Erythroblast (primary cell): ENCODE data around the gene TSC1.

ENCODE experiments used
- DNase-seq, 2 experiments: peaks; one replicate each; lab custom pipeline; 2025; lab: John Stamatoyannopoulos, UW
- GATA1 ChIP-seq: IDR thresholded peaks from 2 replicates; pipeline ENCODE4 v1.6.1; 2011; ENCODE audit warnings: low read depth, mild to moderate bottlenecking, control low read depth, low read length, moderate library complexity
- POLR2A ChIP-seq: IDR thresholded peaks from 2 replicates; pipeline ENCODE4 v1.6.1; 2011; ENCODE audit warnings: mild to moderate bottlenecking, low read length

Gene TSC1

DNA sequence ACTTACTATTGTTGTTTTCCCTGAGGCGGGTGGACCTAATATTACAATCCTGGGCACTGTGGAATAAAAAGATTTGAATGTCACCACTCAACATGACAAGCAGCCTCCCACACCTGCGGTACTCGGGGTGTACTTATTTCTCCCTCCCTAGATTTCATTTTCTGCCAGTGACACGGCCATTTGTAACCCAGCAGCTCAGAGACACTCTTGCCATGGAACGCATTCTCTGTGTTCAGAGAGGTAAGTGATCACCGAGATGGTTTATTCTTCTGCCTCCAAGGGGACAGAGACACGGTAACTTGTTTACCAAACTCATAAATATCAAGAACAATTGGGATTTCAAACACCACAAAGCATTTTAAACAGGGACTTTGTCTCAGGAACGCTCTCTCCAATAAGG is 77.5 kb downstream of the TSC1 start:
- TF ChIP-seq GATA1 (no peak), POLR2A (no peak)
- no peak for DNase-seq

DNA sequence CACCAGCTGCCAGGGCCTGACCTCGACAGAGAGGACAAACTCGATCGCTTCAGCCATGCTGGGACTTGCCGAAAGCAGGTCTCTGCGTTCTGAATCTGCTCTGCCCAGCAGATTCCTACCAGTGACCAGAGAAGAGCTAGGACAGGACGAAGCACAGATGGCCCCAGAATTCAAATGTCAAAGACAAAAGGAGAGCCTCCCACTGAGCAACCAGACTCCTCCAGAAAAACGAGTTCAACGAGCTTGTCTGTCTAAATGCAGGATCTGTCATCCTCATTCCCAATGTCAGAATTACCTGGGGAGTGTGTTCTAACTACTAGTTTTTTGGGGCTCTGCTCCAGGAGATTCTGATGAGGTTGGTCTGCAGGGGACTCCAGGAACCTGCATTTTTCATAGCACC is 79.7 kb downstream of the TSC1 start:
- TF ChIP-seq POLR2A (no peak), GATA1 (no peak)
- DNase-seq: no peak

DNA sequence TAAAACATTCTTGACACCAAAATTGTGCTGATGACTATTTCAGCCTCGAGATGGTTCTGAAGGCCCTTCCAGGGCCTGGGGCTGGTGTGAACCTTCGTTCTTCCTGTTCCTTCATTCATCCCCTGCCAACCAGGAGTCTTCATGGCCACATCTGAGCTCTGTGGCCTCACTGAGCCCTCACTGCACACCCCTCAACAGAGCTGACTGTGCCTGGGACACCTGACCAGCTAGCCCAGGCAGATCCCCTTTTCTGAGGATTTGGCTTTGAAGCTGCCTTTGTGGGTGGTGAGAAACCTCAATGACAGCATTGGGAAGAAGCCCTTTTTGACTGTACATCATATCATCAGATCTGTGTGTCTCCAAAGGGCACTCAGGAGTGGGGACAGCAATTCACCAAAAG is 80.1 kb downstream of the TSC1 start:
- no peak for TF ChIP-seq POLR2A
- TF ChIP-seq GATA1: no peak

DNA sequence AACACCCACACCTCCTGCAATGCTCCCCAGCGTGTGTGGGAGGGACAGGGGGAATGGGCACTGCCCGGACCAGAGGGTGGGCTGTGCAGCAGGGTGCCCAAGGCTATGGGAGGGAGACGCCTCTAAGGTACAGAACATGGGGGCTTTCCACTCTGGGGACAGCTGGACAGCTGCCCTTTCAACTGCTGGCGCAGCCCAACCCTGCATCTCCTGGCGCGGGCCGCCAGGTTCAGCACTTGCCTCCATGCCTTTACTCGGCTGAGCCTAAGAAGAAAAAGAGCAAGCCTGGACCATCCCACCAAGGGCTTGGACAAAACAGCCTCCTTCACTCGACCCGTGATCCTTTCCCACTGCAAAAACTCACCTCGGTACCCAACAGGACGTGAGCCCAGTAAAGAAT is 81.3 kb downstream of the TSC1 start:
- DNase-seq: no peak
- TF ChIP-seq POLR2A (no peak), GATA1 (no peak)

More for the DNA sequence above, 80.1 kb downstream of the TSC1 start:
- no peak for DNase-seq

DNA sequence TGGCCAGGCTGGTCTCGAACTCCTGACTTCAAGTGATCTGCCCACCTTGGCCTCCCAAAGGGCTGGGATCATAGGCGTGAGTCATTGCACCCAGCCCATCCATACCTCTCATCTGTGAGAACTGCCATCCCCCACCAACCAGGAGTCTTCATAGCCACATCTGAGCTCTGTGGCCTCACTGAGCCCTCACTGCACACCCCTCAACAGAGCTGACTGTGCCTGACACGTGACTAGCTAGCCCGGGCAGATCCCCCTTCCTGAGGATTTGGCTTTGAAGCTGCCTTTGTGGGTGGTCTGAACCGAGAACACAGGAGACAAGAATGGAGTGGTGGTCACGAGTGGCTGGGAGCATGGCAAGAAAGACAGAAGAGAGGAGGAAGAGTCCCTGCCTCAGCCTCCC is 81.9 kb downstream of the TSC1 start:
- DNase-seq: no peak
- TF ChIP-seq POLR2A: no peak
- TF ChIP-seq GATA1: no peak

DNA sequence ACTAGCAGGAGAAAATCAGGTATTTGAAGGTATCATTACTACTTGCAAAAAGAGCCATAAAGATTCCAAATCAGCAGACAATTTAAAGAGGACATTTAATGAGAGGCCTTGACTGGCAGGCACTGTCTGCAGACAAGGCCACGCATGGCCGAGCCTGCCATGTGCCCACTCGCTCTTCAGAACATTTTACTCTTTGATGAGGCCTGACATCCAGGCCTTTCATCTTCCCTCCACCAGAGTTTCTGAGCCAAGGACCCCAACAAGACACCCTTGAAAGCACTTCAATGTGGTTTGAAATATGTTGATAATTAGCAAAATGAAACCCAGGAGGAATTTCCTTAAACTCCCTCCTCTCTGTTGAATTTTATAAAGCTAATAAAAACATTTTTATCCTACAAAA is 82.8 kb downstream of the TSC1 start:
- no peak for TF ChIP-seq POLR2A
- DNase-seq: no peak

DNA sequence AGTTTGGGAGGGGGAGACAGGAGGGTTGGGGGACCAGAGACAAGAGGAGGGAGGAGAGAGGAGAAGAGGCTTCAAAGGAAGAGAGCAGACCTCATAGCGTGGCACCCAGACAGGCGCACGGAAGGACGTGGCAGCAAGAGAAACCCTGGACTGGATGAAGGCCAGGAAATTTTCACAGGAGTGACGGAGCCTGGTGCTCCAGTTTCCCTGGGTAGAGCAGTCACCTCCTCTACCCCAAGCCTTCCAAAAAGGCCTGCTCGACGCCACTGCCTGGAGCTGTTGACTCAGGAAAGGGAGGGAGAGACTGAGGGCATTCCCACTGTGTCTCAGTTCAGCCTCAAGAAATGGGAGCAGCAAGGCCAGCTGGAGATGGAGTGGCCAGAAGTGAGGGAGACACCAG is 85.7 kb downstream of the TSC1 start:
- DNase-seq: no peak
- TF ChIP-seq POLR2A (no peak), GATA1 (no peak)

DNA sequence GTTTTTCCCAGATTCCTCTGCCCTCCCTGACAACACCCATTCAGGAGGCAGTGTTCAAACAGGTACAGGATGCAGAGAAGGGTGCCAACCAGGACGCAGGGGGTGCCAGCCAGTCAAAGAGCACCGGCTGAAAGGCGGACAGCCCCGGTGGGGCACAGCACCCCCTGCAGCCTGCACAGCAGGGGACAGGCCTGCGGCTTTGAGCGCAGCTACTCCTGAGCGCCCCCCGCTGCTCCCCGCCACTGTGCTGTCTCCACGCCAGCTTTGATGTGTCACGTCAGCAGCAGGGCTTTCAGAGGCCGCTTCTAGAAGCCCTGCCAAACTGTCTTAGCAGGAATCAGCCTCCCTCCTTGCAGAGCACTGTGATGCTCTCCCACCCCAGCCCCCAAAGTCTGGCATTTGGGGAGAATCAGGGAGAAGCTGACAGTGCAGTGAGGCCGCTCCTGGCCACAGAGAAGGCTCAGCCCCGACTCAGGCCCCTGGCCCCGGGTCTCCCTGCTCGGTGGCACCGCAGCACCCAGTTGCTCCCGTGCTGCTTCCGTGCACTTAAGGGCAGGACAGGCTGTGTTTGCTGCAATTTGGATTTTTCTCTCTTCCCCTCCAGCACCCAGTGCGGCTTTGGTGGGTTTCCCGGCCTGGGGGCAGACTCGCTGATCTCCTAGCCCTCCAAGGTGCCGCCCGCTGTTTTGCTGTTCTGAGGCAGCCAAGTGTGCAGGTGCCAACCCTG is 86.6 kb downstream of the TSC1 start:
- TF ChIP-seq POLR2A (no peak), GATA1 (no peak)
- peak in 1 of 2 experiments; percentile 26 for DNase-seq

DNA sequence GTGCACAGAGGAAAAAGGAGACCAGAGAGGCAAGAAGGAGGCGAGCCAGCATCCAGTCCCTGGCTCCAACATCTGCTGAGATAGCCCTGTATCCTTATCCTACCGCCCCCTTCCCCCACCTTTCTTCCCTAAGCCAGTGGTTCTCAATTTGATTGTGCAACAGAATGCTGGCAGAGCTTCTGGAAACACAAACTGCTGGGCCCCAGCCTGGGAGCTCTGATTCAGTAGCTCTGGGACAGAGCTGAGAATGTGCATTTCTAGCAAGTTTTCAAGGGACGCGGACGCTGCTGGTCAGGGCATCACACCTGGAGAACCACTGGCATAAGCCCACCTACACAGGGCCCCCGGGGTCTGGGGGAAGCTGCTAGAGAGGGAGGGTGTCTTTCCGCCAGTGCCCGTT is 87.4 kb downstream of the TSC1 start:
- TF ChIP-seq POLR2A (no peak), GATA1 (no peak)
- DNase-seq: no peak

DNA sequence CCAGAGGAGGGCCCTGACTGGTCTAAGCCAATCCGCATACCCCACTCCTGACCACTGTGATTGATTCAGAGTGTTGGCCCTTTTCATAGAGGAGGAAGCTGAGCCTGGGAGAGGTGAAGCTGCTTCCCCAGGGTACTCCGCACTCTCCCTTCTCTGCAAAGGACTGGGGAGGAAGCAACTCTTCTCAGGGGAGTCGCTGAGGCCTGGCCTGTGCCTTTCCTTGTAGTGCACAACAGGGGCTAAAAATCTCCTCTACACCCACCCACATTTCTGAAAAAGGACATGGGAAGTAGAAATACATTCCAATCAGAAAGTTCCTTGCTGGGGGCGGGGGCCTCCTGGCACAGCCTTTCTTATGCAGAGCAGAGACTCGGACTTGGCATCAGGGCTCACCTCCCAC is 88.5 kb downstream of the TSC1 start:
- no peak for DNase-seq

DNA sequence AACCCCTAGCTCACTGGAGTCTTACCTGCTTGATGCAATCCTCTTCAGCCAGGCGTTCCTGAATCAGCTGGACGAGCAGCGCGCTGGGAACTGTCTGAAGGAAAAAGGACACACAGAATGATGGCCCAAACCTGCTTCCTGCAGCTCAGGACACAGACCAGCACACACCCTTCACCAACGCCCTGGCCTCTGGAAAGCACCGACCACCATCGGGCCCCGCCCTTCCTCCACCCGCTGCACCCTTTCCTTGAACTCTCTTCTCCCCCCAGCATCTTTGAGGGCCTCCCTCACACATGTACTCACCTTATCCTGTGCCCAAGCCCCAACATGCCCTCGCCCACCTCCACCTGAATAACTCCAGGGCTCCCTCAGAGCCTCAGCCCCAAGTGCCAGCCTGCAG is 89.6 kb downstream of the TSC1 start:
- TF ChIP-seq GATA1: no peak
- TF ChIP-seq POLR2A: no peak
- no peak for DNase-seq

More for the DNA sequence above, 88.5 kb downstream of the TSC1 start:
- TF ChIP-seq POLR2A: no peak
- TF ChIP-seq GATA1: no peak

DNA sequence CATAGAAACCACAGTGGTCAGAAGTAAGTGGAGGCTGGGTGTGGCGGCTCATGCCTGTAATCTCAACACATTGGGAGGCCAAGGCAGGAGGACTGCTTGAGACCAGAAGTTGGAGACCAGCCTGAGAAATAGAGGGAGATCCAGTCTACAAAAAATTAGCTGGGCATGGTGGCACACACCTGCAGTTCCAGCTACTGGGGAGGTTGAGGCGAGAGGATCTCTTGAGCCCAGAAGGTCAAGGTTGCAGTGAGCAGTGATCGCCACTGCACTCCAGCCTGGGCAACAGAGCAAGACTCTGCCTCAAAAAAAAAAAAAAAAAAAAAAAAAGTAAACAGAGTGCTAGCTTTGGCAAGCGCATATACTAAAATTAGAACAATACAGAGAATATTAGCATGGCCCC is 90.9 kb downstream of the TSC1 start:
- no peak for TF ChIP-seq GATA1
- no peak for DNase-seq

DNA sequence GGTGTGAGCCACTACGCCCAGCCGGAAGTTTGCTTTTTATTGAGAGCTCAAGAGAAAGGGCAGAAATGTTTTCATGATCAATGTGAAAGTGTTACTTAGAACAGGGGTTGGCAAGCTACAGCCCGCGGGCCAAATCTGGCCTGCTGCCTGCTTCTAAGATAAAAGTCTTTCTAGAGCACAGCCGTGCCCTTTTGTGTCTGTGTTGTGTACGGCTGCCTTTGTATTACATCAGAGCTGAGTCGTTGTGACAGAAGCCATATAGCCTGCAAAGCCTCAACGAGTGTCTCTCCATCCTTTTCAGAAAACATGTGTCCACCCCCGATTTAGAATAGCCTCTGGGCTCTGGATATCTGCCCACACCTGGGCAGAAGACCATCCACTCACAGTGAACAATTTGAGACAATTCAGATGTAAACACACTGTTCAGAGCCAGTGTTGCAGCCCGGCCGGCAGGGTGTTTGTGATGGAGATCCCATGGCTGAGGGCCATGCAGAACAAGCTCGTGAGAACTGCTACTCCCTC is 95.2 kb downstream of the TSC1 start:
- TF ChIP-seq POLR2A (no peak), GATA1 (no peak)
- no peak for DNase-seq

DNA sequence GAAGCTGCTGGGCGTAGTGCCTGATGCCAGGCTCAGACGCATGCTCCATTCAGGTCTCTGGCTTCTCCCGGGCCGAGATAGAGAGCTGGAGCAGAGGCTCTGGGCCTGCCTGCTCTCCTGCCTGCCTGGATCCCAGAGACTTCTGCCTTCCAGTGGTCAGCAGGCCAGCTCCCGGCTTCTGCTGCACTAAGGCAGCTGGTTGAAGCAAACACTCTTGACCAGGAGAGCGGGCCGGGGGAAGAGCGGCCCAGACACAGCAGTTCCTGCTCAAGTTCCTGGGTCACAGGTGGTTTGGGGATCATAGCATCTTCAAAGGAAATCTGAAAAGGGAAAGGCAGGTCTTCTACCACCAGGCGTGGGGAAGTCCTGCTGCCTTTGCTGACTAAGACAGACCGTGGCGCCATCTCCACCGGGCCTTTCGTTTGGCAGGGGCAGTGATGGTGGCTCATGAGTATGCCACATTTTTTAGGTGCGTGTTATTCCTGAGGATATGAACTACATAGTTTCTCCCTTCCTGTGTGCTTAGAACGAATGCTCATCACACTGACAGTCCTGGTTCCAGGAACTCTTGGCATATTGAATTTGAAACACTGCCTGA is 97.4 kb downstream of the TSC1 start:
- DNase-seq: no peak
- TF ChIP-seq POLR2A (no peak), GATA1 (no peak)

DNA sequence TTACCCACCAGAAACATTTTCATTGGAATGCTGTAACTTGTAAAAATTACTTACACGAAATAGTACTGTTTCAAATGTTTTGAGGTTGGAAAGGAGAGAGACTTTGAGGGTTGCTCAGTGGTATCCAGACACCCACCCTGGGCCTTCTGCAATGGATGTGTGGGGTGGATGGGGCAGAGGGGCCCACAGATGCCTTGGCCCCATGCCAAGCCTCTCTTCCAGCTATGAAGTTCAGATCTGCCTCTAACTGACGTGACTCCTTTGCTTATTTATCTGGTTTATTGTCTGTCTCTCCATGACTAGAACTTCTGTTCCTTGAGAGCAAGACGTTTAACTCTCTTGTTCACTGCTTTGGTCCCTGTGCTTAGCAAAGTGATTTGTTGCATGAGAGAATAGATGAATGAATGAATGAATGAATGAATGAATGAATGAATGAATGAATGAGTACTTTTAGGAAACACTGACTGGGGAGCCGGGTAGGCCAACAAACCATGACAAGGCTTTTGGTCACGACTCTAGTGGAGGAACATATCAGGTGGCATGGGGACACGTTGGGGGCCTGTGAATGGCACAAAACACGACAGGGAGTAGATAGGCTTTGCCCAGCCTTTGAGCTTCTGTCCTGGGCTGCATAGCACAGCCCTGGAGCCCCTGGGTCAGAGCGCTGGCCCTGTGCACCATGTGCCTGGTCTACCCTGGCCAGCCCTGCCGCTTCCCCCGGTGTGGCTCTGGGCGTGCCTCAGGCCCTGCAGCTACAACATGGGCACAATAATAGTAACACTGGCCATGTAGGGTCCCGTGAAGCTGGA is 98.1 kb downstream of the TSC1 start:
- no peak for DNase-seq
- TF ChIP-seq GATA1 (no peak), POLR2A (no peak)
